22Rv1 (cell line): ENCODE measurements around the gene DHPS.

Experiments
- ZFX ChIP-seq: fragments of 450-650 bp; IDR thresholded peaks from 2 replicates; pipeline ENCODE4 v1.6.1; 2017; ENCODE audit warnings: antibody characterized with exemption, borderline replicate concordance
- TF ChIP-seq, protein P1 (sequence below): fragments of 450-650 bp; IDR thresholded peaks from 2 replicates; pipeline ENCODE4 v1.5.1; 2017; ENCODE audit warnings: mild to moderate bottlenecking

GRCh38 chr19:12665281-12665573 lies 16.5 kb downstream of the DHPS start:
- TF ChIP-seq, protein P1, sequence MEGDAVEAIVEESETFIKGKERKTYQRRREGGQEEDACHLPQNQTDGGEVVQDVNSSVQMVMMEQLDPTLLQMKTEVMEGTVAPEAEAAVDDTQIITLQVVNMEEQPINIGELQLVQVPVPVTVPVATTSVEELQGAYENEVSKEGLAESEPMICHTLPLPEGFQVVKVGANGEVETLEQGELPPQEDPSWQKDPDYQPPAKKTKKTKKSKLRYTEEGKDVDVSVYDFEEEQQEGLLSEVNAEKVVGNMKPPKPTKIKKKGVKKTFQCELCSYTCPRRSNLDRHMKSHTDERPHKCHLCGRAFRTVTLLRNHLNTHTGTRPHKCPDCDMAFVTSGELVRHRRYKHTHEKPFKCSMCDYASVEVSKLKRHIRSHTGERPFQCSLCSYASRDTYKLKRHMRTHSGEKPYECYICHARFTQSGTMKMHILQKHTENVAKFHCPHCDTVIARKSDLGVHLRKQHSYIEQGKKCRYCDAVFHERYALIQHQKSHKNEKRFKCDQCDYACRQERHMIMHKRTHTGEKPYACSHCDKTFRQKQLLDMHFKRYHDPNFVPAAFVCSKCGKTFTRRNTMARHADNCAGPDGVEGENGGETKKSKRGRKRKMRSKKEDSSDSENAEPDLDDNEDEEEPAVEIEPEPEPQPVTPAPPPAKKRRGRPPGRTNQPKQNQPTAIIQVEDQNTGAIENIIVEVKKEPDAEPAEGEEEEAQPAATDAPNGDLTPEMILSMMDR, result no peak
- no peak for TF ChIP-seq ZFX
